H1 (cell line): ENCODE measurements around the gene TMEM271. TPM values are rescaled to one million over a fixed set of nuclear protein-coding genes. Genes with fewer than 3 reads are reported as not detected.

Source experiments
- CHD7 ChIP-seq: fragments of 300-600 bp; sonication (generic); IDR thresholded peaks from 2 replicates; pipeline ENCODE4 v1.7.1; 2012; ENCODE audit warnings: low read length, moderate library complexity, mild to moderate bottlenecking, inconsistent platforms; ENCODE audit not compliant: insufficient replicate concordance
- HDAC6 ChIP-seq: IDR thresholded peaks from one replicate; pipeline ENCODE4 v1.7.1; 2012; ENCODE audit warnings: low read depth, mild to moderate bottlenecking, inconsistent platforms, low read length, moderate library complexity
- PHF8 ChIP-seq: fragments of 200-600 bp; sonication (generic); conservative IDR thresholded peaks from 2 replicates; pipeline ENCODE4 v1.7.1; 2012; ENCODE audit warnings: low read depth, mild to moderate bottlenecking, inconsistent platforms, low read length, moderate library complexity
- SP2 ChIP-seq: IDR thresholded peaks from 2 replicates; pipeline ENCODE4 v1.6.1; 2012; ENCODE audit warnings: mild to moderate bottlenecking, low read length, inconsistent platforms
- TAF7 ChIP-seq: optimal IDR thresholded peaks from 2 replicates; pipeline ENCODE3; 2011; ENCODE audit warnings: low read depth, mild to moderate bottlenecking, inconsistent platforms, low read length, moderate library complexity, borderline replicate concordance
- ZNF274 ChIP-seq: IDR thresholded peaks from 2 replicates; pipeline ENCODE4 v1.7.0; 2012; ENCODE audit warnings: low read length, borderline replicate concordance; ENCODE audit errors: extremely low read depth
- polyA plus RNA-seq, 7 experiments: library from polyadenylated mRNA; depleted of rRNA in 3 of 7; stranded (reverse) in 5 of 7; unstranded in 2 of 7; fragments of >200 nt in 5 of 7; fragments of 200-250 nt in 2 of 7; gene quantifications; 1 replicate in 5 of 7; 2 replicates in 1 of 7; 4 replicates in 1 of 7; pipeline versions ENCODE4 v1.2.1 to v1.2.3, GENCODE V29; 2011 to 2013; ENCODE audit warnings: missing spikeins in 2 of 7, mixed read lengths in 2 of 7
- total RNA-seq: library from RNA; stranded (reverse); fragmentation: NEBNext Ultra II Directional; extraction: Animal tissue kit (Norgen Biotek cat#: 25700); gene quantifications from 2 replicates; pipeline ENCODE4 v1.2.1, GENCODE V29; 2021

Gene TMEM271
- total and polyA plus RNA-seq, 2 of the 8 experiments (the other 6 are each of a cell fraction or from before 2014, with no cell fraction given): 0.08 to 0.35 TPM

- TF ChIP-seq CHD7 (no peak), ZNF274 (no peak), PHF8 (no peak), SP2 (no peak), HDAC6 (no peak), TAF7 (no peak)
- TF ChIP-seq, all 59 proteins: peak for 0
Measured at GRCh38 chr4:526971-527460, 49.1 kb downstream of the TMEM271 start (continued).
